MM.1S (cell line): ENCODE results near the gene GPR179.

Experiments used
- CTCF ChIP-seq: fragments of 300-600 bp; sonication (generic); IDR thresholded peaks from 2 replicates; pipeline ENCODE4 v1.5.1; 2016; ENCODE audit warnings: antibody characterized with exemption, low read length, mixed read lengths
- EZH2phosphoT487 ChIP-seq: fragments of 300-600 bp; sonication (generic); IDR thresholded peaks from 2 replicates; pipeline ENCODE4 v1.6.1; 2018; ENCODE audit warnings: antibody characterized with exemption, low read length

- TF ChIP-seq CTCF (no peak), EZH2phosphoT487 (no peak)
Measured at GRCh38 chr17:38320482-38320881, 23.3 kb downstream of the GPR179 start.
